SK-N-SH (cell line): ENCODE measurements around the gene CASP14.

Source experiments
- EP300 ChIP-seq, 2 experiments: IDR thresholded peaks; 2 replicates each; pipeline versions ENCODE4 v1.4.0 to v1.6.1; 2012; ENCODE audit warnings: borderline replicate concordance in 1 of 2, low read depth in 1 of 2, low read length in 1 of 2
- FOSL2 ChIP-seq: IDR thresholded peaks from 2 replicates; pipeline ENCODE4 v1.4.0; 2012; ENCODE audit warnings: low read depth, mild to moderate bottlenecking, moderate library complexity, borderline replicate concordance
- FOXJ3 ChIP-seq: sonication (generic); formaldehyde crosslinking; IDR thresholded peaks from 2 replicates; pipeline ENCODE4 v1.5.1; 2020; ENCODE audit warnings: mild to moderate bottlenecking, missing genetic modification reagents
- GABPA ChIP-seq: IDR thresholded peaks from 2 replicates; pipeline ENCODE4 v1.4.0; 2012; ENCODE audit warnings: low read depth, mild to moderate bottlenecking
- NFIC ChIP-seq: IDR thresholded peaks from 2 replicates; pipeline ENCODE4 v1.4.0; 2012; ENCODE audit warnings: borderline replicate concordance
- SIN3A ChIP-seq: IDR thresholded peaks from 2 replicates; pipeline ENCODE4 v1.6.1; 2012; ENCODE audit warnings: low read depth, mild to moderate bottlenecking, low read length, moderate library complexity, borderline replicate concordance
- SMC3 ChIP-seq: IDR thresholded peaks from 2 replicates; pipeline ENCODE4 v1.6.1; 2012; ENCODE audit warnings: low read depth, low read length, improper control_type of control experiment
- TAF1 ChIP-seq: IDR thresholded peaks from 2 replicates; pipeline ENCODE4 v1.6.1; 2012; ENCODE audit warnings: low read depth, mild to moderate bottlenecking, low read length, moderate library complexity, borderline replicate concordance
- TF ChIP-seq, protein P1 (sequence below): IDR thresholded peaks from 2 replicates; pipeline ENCODE4 v1.4.0; 2012; ENCODE audit warnings: low read depth
- TF ChIP-seq, protein P2 (sequence below): fragments of 200-600 bp; sonication (generic); IDR thresholded peaks from 2 replicates; pipeline ENCODE4 v1.6.1; 2017; ENCODE audit warnings: antibody characterized with exemption, mild to moderate bottlenecking, moderate library complexity
- TF ChIP-seq, protein P3 (sequence below): IDR thresholded peaks from 2 replicates; pipeline ENCODE4 v1.4.0; 2012; ENCODE audit warnings: low read depth, borderline replicate concordance
- TF ChIP-seq, protein P4 (sequence below): IDR thresholded peaks from 2 replicates; pipeline ENCODE4 v1.6.1; 2012; ENCODE audit warnings: mild to moderate bottlenecking, low read depth, low read length, moderate library complexity
- TF ChIP-seq, protein P5 (sequence below): fragments of 150-350 bp; IDR thresholded peaks from 2 replicates; pipeline ENCODE4 v1.6.1; 2017; ENCODE audit warnings: antibody characterized with exemption, low read length, low read depth, borderline replicate concordance
- TF ChIP-seq, protein P6 (sequence below): IDR thresholded peaks from 2 replicates; pipeline ENCODE4 v1.4.0; 2012; ENCODE audit warnings: low read depth, borderline replicate concordance

DNA sequence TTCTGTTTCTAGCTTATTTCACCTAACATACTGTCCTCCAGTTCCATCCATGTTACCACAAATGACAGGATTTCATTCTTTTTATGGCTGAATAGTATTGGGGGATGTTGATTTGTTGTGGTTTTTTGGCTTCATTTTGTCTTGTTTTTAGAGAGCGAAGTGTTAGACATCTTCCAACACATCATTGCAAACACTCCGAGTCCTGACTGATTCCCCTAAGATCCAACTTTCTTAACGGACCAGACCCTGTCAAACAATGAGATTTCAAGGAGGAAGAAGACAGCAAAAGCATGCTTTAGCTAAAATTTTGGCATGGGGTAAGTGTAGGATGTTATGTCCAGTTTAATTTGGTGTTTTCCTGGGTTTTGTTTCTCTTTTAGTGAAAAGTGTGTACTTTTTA lies 3.8 kb upstream of the CASP14 start:
- TF ChIP-seq SMC3 (no peak), TAF1 (no peak), SIN3A (no peak), NFIC (no peak), EP300 (IDR thresholded peaks at IDR 0.05; ENCODE audit: borderline replicate concordance in 1 of 2, low read depth in 1 of 2, low read length in 1 of 2) (no peak), GABPA (no peak), FOXJ3 (CRISPR knock-in tag) (no peak), FOSL2 (no peak)
- TF ChIP-seq, protein P1, sequence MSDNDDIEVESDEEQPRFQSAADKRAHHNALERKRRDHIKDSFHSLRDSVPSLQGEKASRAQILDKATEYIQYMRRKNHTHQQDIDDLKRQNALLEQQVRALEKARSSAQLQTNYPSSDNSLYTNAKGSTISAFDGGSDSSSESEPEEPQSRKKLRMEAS: no peak
- TF ChIP-seq, protein P2, sequence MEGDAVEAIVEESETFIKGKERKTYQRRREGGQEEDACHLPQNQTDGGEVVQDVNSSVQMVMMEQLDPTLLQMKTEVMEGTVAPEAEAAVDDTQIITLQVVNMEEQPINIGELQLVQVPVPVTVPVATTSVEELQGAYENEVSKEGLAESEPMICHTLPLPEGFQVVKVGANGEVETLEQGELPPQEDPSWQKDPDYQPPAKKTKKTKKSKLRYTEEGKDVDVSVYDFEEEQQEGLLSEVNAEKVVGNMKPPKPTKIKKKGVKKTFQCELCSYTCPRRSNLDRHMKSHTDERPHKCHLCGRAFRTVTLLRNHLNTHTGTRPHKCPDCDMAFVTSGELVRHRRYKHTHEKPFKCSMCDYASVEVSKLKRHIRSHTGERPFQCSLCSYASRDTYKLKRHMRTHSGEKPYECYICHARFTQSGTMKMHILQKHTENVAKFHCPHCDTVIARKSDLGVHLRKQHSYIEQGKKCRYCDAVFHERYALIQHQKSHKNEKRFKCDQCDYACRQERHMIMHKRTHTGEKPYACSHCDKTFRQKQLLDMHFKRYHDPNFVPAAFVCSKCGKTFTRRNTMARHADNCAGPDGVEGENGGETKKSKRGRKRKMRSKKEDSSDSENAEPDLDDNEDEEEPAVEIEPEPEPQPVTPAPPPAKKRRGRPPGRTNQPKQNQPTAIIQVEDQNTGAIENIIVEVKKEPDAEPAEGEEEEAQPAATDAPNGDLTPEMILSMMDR: no peak
- TF ChIP-seq, protein P3, sequence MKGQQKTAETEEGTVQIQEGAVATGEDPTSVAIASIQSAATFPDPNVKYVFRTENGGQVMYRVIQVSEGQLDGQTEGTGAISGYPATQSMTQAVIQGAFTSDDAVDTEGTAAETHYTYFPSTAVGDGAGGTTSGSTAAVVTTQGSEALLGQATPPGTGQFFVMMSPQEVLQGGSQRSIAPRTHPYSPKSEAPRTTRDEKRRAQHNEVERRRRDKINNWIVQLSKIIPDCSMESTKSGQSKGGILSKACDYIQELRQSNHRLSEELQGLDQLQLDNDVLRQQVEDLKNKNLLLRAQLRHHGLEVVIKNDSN: no peak
- TF ChIP-seq, protein P4, sequence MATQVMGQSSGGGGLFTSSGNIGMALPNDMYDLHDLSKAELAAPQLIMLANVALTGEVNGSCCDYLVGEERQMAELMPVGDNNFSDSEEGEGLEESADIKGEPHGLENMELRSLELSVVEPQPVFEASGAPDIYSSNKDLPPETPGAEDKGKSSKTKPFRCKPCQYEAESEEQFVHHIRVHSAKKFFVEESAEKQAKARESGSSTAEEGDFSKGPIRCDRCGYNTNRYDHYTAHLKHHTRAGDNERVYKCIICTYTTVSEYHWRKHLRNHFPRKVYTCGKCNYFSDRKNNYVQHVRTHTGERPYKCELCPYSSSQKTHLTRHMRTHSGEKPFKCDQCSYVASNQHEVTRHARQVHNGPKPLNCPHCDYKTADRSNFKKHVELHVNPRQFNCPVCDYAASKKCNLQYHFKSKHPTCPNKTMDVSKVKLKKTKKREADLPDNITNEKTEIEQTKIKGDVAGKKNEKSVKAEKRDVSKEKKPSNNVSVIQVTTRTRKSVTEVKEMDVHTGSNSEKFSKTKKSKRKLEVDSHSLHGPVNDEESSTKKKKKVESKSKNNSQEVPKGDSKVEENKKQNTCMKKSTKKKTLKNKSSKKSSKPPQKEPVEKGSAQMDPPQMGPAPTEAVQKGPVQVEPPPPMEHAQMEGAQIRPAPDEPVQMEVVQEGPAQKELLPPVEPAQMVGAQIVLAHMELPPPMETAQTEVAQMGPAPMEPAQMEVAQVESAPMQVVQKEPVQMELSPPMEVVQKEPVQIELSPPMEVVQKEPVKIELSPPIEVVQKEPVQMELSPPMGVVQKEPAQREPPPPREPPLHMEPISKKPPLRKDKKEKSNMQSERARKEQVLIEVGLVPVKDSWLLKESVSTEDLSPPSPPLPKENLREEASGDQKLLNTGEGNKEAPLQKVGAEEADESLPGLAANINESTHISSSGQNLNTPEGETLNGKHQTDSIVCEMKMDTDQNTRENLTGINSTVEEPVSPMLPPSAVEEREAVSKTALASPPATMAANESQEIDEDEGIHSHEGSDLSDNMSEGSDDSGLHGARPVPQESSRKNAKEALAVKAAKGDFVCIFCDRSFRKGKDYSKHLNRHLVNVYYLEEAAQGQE: no peak
- TF ChIP-seq, protein P5, sequence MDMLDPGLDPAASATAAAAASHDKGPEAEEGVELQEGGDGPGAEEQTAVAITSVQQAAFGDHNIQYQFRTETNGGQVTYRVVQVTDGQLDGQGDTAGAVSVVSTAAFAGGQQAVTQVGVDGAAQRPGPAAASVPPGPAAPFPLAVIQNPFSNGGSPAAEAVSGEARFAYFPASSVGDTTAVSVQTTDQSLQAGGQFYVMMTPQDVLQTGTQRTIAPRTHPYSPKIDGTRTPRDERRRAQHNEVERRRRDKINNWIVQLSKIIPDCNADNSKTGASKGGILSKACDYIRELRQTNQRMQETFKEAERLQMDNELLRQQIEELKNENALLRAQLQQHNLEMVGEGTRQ: no peak
- TF ChIP-seq, protein P6, sequence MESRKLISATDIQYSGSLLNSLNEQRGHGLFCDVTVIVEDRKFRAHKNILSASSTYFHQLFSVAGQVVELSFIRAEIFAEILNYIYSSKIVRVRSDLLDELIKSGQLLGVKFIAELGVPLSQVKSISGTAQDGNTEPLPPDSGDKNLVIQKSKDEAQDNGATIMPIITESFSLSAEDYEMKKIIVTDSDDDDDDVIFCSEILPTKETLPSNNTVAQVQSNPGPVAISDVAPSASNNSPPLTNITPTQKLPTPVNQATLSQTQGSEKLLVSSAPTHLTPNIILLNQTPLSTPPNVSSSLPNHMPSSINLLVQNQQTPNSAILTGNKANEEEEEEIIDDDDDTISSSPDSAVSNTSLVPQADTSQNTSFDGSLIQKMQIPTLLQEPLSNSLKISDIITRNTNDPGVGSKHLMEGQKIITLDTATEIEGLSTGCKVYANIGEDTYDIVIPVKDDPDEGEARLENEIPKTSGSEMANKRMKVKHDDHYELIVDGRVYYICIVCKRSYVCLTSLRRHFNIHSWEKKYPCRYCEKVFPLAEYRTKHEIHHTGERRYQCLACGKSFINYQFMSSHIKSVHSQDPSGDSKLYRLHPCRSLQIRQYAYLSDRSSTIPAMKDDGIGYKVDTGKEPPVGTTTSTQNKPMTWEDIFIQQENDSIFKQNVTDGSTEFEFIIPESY: no peak
